Neuronal stem cell (in vitro differentiated cells): Measurements from ENCODE around the gene MMP14.

Experiments
- DNase-seq: peaks from one replicate; pipeline ENCODE4 v3.0.0-alpha.2; 2013; ENCODE audit warnings: low spot score
- H2AFZ ChIP-seq: one replicate; pipeline ENCODE4 v1.6.1; 2013; ENCODE audit warnings: mild to moderate bottlenecking, low read length, inconsistent platforms
- H2AK5ac ChIP-seq: 2 replicates; pipeline ENCODE4 v1.6.1; 2013; ENCODE audit warnings: low read depth, mild to moderate bottlenecking, inconsistent platforms, low read length, moderate library complexity, mixed read lengths
- H2BK120ac ChIP-seq: 2 replicates; pipeline ENCODE4 v1.6.1; 2013; ENCODE audit warnings: low read depth, mild to moderate bottlenecking, inconsistent platforms, low read length, moderate library complexity, mixed read lengths
- H2BK12ac ChIP-seq: one replicate; pipeline ENCODE4 v1.6.1; 2013; ENCODE audit warnings: low read length, inconsistent platforms
- H2BK15ac ChIP-seq: 2 replicates; pipeline ENCODE4 v1.6.1; 2013; ENCODE audit warnings: mild to moderate bottlenecking, low read length, inconsistent platforms, mixed read lengths
- H2BK5ac ChIP-seq: one replicate; pipeline ENCODE4 v1.6.1; 2013; ENCODE audit warnings: inconsistent platforms, mild to moderate bottlenecking, low read length, moderate library complexity
- H3K14ac ChIP-seq: one replicate; pipeline ENCODE4 v1.6.1; 2013; ENCODE audit warnings: low read length, inconsistent platforms
- H3K18ac ChIP-seq: 2 replicates; pipeline ENCODE4 v1.6.1; 2013; ENCODE audit warnings: low read length, inconsistent platforms
- H3K23ac ChIP-seq: 2 replicates; pipeline ENCODE4 v1.6.1; 2013; ENCODE audit warnings: low read depth, mild to moderate bottlenecking, mixed read lengths, low read length, inconsistent platforms; ENCODE audit not compliant: poor library complexity
- H3K27ac ChIP-seq: replicated peaks from 3 replicates; pipeline ENCODE4 v1.5.1; 2013; ENCODE audit warnings: low read length, inconsistent platforms
- H3K27me3 ChIP-seq, 3 experiments: 2 replicates each; pipeline ENCODE4 v1.6.1; 2013; ENCODE audit warnings: low read length in 3 of 3, mild to moderate bottlenecking in 2 of 3, inconsistent platforms in 1 of 3, low read depth in 1 of 3, mixed read lengths in 1 of 3, moderate library complexity in 1 of 3; ENCODE audit not compliant: control insufficient read depth in 3 of 3, insufficient read depth in 3 of 3
- H3K36me3 ChIP-seq, 2 donors: replicated peaks in 1 of 2; 2 replicates each; pipeline ENCODE4 v1.6.1; 2013; ENCODE audit warnings: low read length in 2 of 2; ENCODE audit not compliant: control insufficient read depth in 2 of 2, insufficient read depth in 2 of 2
- H3K4ac ChIP-seq: 2 replicates; pipeline ENCODE4 v1.6.1; 2013; ENCODE audit warnings: inconsistent platforms, mild to moderate bottlenecking, low read length, moderate library complexity
- H3K4me1 ChIP-seq, 2 donors: 1 replicate in 1 of 2; 2 replicates in 1 of 2; pipeline ENCODE4 v1.6.1; 2013; ENCODE audit warnings: low read length in 2 of 2, low read depth in 1 of 2; ENCODE audit not compliant: control insufficient read depth in 2 of 2, insufficient read depth in 1 of 2
- H3K4me2 ChIP-seq: one replicate; pipeline ENCODE4 v1.6.1; 2013; ENCODE audit warnings: mild to moderate bottlenecking, low read length, inconsistent platforms; ENCODE audit not compliant: insufficient read depth, poor library complexity, severe bottlenecking
- H3K4me3 ChIP-seq, 2 donors: 2 replicates each; pipeline ENCODE4 v1.5.1; 2013; ENCODE audit warnings: low read length in 2 of 2, mild to moderate bottlenecking in 2 of 2, inconsistent platforms in 1 of 2, moderate library complexity in 1 of 2
- H3K79me1 ChIP-seq: one replicate; pipeline ENCODE4 v1.6.1; 2013; ENCODE audit warnings: low read depth, mild to moderate bottlenecking, inconsistent platforms, low read length, moderate library complexity
- H3K9ac ChIP-seq: one replicate; pipeline ENCODE4 v1.6.1; 2013; ENCODE audit warnings: mild to moderate bottlenecking, low read depth, low read length, inconsistent platforms; ENCODE audit not compliant: poor library complexity
- H3K9me3 ChIP-seq, 2 donors: replicated peaks in 1 of 2; 2 replicates each; pipeline versions ENCODE3 to v1.6.1; 2013; ENCODE audit warnings: low read length in 2 of 2, mild to moderate bottlenecking in 2 of 2, inconsistent platforms in 1 of 2, low read depth in 1 of 2, mixed read lengths in 1 of 2, moderate library complexity in 1 of 2; ENCODE audit not compliant: control insufficient read depth in 2 of 2, insufficient read depth in 1 of 2
- H4K8ac ChIP-seq: one replicate; pipeline ENCODE4 v1.6.1; 2013; ENCODE audit warnings: low read depth, mild to moderate bottlenecking, inconsistent platforms, low read length, moderate library complexity
- H4K91ac ChIP-seq: one replicate; pipeline ENCODE4 v1.6.1; 2013; ENCODE audit warnings: low read length, low read depth, mild to moderate bottlenecking, inconsistent platforms; ENCODE audit not compliant: poor library complexity
- WGBS, 2 donors: extraction: QIAGEN DNeasy Blood & Tissue Kit; methylation state at CpG; one replicate each; pipeline ENCODE4 v1.1.7; 2013; ENCODE audit warnings: missing lambda C conversion rate in 2 of 2, mixed read lengths in 1 of 2; ENCODE audit not compliant: insufficient read length in 2 of 2, insufficient replicate concordance in 1 of 2; ENCODE audit errors: extremely low coverage in 2 of 2; 5-methylcytosine and 5-hydroxymethylcytosine counted together

MMP14 gene

DNA sequence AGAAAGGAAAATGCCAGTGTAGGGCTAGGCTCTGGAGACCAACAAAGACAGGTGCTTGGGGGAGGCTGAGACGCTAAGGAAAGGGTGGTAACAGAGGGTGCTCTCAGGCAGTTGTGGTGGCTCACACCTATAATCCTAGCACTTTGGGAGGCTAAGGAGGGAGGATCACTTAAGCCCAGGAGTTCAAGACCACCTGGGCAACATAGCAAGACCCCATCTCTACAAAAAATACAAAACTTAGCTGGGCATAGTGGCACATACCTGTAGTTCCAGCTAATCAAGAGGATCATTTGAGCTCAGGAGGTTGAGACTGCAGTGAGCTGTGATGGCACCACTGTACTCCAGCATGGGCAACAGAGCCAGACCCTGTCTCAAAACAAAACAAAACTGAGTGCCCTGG is 59.0 kb downstream of the MMP14 start:
- Histone ChIP-seq H4K91ac (no peak overlapping the region), H2BK15ac (no peak overlapping the region), H2BK120ac (no peak overlapping the region), H2BK5ac (no peak overlapping the region), H2AK5ac (no peak overlapping the region), H3K4me2 (no peak overlapping the region), H3K14ac (no peak overlapping the region), H3K23ac (no peak overlapping the region), H3K9ac (no peak overlapping the region), H3K9me3 (no peaks in the 10 kb centered on the region), H3K27me3 (no peaks in the 10 kb centered on the region), H4K8ac (no peak overlapping the region), H3K4ac (no peak overlapping the region), H2BK12ac (no peak overlapping the region), H3K18ac (no peak overlapping the region), H3K4me3 (no peak overlapping the region), H2AFZ (no peak overlapping the region), H3K36me3 (peaks cover 0 to 25% of the 10 kb centered on the region in 2 donors), H3K79me1 (no peaks in the 10 kb centered on the region), H3K4me1 (peaks cover 0 to 4% of the 10 kb centered on the region in 2 donors), H3K27ac (no peak overlapping the region)
- DNase-seq, result no peak
- WGBS, 2 donors, result no CpG with 5 or more reads among the region's 1 CpG

DNA sequence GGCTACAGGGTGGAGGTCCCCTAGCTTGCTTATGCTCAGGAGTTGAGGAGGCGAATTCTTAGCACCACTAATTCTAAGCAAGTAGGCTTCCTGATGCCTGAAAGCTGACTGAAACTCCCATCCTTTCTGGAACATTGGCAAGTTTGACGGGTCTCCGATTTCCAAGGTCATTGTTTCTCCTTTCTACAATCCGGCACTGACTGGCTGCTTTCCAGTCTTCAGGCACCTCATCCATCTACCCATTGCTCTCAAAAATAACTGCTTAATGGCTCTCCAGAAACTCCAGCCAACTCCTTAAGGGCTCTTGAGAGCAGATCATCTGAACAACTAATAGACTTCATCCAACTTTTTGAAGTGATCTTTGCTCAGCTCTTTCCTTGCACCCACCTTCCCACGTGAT is 60.0 kb downstream of the MMP14 start:
- Histone ChIP-seq H3K27me3 (no peaks in the 10 kb centered on the region), H3K79me1 (no peaks in the 10 kb centered on the region), H2BK120ac (no peak overlapping the region), H2AK5ac (no peak overlapping the region), H3K4ac (no peak overlapping the region), H3K36me3 (peaks cover 7 to 34% of the 10 kb centered on the region in 2 donors), H4K8ac (no peak overlapping the region), H3K4me3 (no peak overlapping the region), H3K27ac (no peak overlapping the region), H2AFZ (no peak overlapping the region), H2BK5ac (no peak overlapping the region), H3K14ac (no peak overlapping the region), H3K4me1 (peaks cover 0 to 4% of the 10 kb centered on the region in 2 donors), H3K9me3 (no peaks in the 10 kb centered on the region), H3K9ac (no peak overlapping the region), H3K23ac (no peak overlapping the region), H3K4me2 (no peak overlapping the region), H2BK12ac (no peak overlapping the region), H3K18ac (no peak overlapping the region), H2BK15ac (no peak overlapping the region), H4K91ac (no peak overlapping the region)
- DNase-seq, result no peak
- no CpG with 5 or more reads among the region's 5 CpGs for WGBS, 2 donors

DNA sequence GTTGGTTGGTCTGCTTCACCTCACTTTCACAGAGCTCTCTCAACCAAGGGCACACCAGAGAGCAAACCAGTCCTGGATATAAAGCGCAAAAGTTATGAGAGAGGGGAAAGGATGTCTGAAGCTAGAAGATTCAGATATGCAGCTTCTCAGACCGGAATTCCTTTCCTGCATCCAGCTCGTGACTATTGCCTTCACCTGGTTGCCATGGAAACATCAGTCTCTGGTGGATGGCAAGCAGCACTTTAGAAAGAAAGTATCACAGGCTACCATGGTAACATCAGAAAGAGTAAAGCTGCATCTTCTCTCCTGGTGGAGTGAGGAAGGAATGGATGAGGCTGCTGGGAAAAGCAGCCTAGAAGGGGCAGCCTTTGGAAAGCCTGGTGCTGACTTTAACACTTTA is 60.4 kb downstream of the MMP14 start:
- H2BK120ac ChIP-seq, result no peak overlapping the region
- H4K8ac ChIP-seq, result no peak overlapping the region
- H3K14ac ChIP-seq, result no peak overlapping the region
- H3K9me3 ChIP-seq, result no peaks in the 10 kb centered on the region
- no peak overlapping the region for H3K27ac ChIP-seq
- peaks cover 0 to 4% of the 10 kb centered on the region in 2 donors for H3K4me1 ChIP-seq
- H2AFZ ChIP-seq, result no peak overlapping the region
- no peak overlapping the region for H2AK5ac ChIP-seq
- H3K79me1 ChIP-seq, result no peaks in the 10 kb centered on the region
- no peak overlapping the region for H3K4me2 ChIP-seq
- no peak for DNase-seq
- H3K23ac ChIP-seq, result no peak overlapping the region
- H3K4me3 ChIP-seq, result no peak overlapping the region
- WGBS, 2 donors, result no CpG with 5 or more reads among the region's 3 CpGs
- peaks cover 11 to 38% of the 10 kb centered on the region in 2 donors for H3K36me3 ChIP-seq
- no peak overlapping the region for H3K9ac ChIP-seq
- H2BK15ac ChIP-seq, result no peak overlapping the region
- H2BK12ac ChIP-seq, result no peak overlapping the region
- H2BK5ac ChIP-seq, result no peak overlapping the region
- no peak overlapping the region for H4K91ac ChIP-seq
- H3K18ac ChIP-seq, result no peak overlapping the region
- no peak overlapping the region for H3K4ac ChIP-seq
- H3K27me3 ChIP-seq, result no peaks in the 10 kb centered on the region

DNA sequence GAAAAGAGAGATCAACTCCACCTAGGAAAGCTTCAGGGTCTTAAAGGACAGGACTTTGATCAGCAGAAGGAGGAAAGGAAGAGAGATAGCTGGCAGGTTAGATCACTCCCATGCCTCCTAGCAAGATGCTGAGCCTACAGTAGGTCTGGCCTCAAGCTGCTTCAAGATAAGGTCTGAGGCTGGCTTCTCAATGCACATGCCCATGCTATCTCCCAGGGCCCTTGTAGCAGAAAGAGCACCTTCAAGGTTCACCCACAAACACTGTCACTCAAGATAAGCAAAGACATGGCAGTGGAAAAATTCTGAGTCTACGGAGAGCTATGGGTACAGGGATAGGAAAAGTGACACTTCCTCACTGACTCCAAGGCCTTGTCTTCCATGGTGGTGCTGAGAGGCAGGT is 61.0 kb downstream of the MMP14 start:
- Histone ChIP-seq H3K9me3 (no peaks in the 10 kb centered on the region), H2BK5ac (no peak overlapping the region), H3K27me3 (no peaks in the 10 kb centered on the region), H2BK15ac (no peak overlapping the region), H3K79me1 (no peaks in the 10 kb centered on the region), H3K4me1 (peaks cover 0 to 4% of the 10 kb centered on the region in 2 donors), H3K36me3 (peaks cover 15 to 44% of the 10 kb centered on the region in 2 donors), H4K91ac (no peak overlapping the region), H2AFZ (no peak overlapping the region), H3K9ac (no peak overlapping the region), H2BK120ac (no peak overlapping the region), H3K14ac (no peak overlapping the region), H3K4me3 (no peak overlapping the region), H3K4ac (no peak overlapping the region), H2BK12ac (no peak overlapping the region), H3K18ac (no peak overlapping the region), H3K23ac (no peak overlapping the region), H3K27ac (no peak overlapping the region), H3K4me2 (no peak overlapping the region), H4K8ac (no peak overlapping the region), H2AK5ac (no peak overlapping the region)
- no CpG with 5 or more reads among the region's 1 CpG for WGBS, 2 donors
- no peak for DNase-seq
